ENCODE data around the gene PHKB.

PHKB gene

DNA sequence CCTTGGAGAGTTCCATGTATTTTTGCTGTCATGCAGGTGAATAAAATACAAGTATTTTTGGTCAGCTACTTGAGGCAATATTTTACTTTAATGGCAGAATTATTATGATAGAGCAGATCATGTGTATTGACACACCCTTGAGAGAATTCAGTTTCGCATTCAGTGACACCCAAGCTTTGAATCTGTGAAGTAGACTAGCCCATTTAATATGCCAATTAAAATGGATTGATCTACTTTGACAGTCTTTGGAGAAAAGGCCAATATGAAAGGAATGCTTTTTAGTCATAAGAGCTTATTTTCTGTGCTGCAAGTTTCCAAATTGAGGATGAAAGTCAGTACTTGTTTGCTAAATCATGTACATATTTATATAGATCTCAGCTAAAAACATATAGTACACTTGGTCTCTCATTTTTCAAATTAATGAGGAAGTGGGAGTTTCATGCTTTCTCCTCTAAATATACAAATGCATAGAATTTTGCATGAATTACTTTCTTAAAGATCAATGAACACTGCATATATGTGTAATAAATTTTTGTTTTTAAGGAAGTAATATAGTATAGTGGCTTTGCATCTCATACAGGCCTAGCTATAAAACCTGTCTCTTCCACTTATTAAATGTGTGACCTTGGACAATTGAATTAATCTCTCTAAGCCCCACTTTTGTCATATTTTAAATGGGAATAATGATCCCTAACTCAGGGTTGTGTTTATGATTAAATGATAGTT, 161.5 kb downstream of the PHKB start:
- in situ Hi-C loops (cut with MboI; ENCODE audit: low sequenced_read_pairs) = no loop called here

DNA sequence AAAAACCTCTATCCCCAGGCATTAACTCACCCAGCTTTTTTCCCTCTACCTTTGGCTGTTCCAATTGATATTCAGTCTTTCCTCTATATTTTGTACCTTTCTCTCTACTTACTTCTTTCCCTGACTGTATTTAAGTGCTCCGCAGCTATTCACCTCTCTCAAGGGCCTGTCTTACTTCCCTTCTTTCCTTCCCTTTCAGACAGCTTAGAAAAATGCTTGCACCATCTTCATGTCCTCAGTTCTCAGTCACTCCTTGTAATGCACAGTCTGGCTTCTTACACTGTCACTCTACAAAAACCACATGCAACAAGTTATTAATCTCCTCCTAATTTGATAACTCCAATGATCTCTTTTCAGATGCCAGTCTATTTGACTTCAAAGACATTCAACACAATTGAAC, 163.4 kb downstream of the PHKB start:
- in situ Hi-C loops (cut with MboI; ENCODE audit: low sequenced_read_pairs) = no loop called here

- in situ Hi-C loops (cut with MboI; ENCODE audit: low sequenced_read_pairs) = no loop called here
Measured at GRCh38 chr16:47625115-47625567, 164.0 kb downstream of the PHKB start.

DNA sequence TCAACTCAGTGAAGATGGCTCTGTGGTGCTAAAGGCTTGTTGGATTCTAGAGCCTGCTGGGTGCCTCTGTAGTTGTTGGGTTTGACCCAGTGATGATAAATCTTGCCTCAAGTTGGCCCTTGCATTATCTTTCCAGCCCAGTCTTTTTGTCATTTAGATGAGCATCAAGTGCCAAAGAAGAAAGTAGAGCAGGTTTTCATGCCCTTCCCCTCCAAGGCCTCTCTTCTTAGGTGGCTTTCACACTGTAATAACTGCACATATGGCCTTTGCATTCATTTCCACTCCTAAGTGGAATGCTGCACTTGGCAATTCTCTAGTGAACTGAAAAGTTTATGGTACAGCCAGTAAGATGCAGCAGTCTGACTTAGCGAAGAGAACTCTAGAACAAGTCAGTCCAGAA, 165.1 kb downstream of the PHKB start:
- in situ Hi-C loops (cut with MboI; ENCODE audit: low sequenced_read_pairs) = no loop called here

DNA sequence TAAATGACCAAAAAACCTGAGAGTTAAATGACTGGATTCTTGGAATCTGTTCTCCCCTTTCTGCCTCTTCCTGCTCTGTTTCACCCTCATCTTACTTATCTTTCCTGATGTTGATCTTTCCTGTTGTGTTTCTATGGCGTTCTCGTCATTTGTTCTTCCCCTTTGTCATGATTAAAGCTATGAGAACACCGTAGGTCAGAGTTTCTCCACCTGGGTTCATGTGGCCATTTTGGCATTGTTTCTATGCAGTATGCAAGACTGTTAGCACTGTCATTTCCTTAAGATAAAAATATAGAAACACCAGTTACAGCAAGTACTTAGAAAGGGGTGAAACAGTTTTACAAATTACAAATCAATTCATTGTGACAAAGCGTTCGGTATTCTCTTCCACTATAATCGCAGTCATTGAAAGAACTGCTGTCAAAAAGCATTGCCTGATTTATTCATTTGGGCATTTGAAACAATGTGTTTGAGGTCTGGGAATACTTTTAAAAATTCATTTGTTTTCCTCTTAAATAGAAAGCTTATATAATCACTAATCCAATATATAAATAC, 166.0 kb downstream of the PHKB start:
- in situ Hi-C loops (cut with MboI; ENCODE audit: low sequenced_read_pairs) = no loop called here

- in situ Hi-C loops (cut with MboI; ENCODE audit: low sequenced_read_pairs) = no loop called here
Measured at GRCh38 chr16:47627721-47628120, 166.6 kb downstream of the PHKB start.

DNA sequence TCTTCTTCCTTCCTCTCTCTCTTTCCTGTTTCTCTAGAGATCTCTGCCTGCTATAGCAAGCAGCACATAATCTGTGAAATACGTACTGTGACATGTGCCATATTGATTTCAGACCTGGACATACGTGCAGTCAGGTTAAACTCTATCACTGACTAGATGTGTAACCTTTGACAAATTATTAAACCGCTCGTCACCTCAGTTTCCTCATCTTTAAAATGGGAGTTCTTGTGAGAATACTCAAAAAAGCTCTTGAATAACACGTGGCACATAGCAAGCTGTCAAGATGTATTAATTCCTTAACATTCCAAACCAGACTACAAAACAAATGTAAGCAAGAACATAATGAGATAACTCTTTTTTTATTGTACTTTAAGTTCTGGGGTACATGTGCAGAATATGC, 170.0 kb downstream of the PHKB start:
- in situ Hi-C loops (cut with MboI; ENCODE audit: low sequenced_read_pairs) = no loop called here

DNA sequence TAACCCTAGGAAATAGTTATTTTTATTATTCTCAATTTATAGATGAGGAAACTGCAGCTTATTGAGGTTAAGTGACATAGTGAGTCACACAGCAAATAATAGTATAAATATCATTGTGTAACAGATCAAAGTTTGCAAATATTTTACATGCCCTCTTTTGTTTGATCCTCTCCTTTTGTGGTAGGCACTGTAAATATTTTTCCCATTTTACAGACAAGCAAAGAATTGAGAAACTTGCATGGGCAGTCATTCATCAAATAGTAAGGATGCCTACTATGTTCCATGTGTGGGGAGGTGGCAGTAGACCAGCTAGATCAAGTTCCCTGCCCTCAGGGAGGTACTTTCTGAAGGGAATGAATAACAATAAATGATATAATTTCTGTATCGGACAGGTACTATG, 173.0 kb downstream of the PHKB start:
- in situ Hi-C loops (cut with MboI; ENCODE audit: low sequenced_read_pairs) = no loop called here

- in situ Hi-C loops (cut with MboI; ENCODE audit: low sequenced_read_pairs) = no loop called here
Measured at GRCh38 chr16:47634727-47635126, 173.6 kb downstream of the PHKB start.

DNA sequence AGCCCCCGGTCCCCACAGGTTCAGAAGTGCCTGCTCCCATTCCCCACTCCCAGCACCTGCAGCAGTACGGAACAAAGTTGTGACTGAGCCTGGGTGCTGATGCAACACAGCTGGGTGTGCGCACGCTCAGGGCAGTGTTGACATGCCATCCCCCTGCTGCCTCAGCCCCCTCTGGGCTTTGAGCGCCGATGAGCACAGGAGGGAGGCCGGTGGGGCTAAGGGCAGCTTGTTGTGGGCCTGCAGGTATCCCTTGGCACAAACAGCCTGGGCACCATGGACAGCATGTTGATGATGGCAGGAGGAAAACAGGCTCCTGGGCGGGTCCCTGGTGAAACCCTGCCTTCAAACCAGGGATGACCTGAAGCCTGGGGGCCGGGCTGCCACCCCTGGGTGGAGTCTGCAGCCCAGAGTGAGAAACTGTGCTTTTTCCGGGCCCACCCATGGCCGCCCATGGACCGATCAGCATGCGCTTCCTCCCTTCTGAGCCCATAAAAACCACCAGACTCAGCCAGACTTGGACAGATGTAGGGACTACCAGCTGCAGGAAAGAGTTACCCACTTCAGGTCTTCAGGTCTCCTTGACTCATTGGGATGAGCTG, 175.5 kb downstream of the PHKB start:
- in situ Hi-C loops (cut with MboI; ENCODE audit: low sequenced_read_pairs) = no loop called here

GRCh38 chr16:47638175-47638574, 177.0 kb downstream of the PHKB start:
- in situ Hi-C loops (cut with MboI; ENCODE audit: low sequenced_read_pairs) = no loop called here

- in situ Hi-C loops (cut with MboI; ENCODE audit: low sequenced_read_pairs) = no loop called here
Measured at GRCh38 chr16:47640661-47641060, 179.5 kb downstream of the PHKB start.

GRCh38 chr16:47643323-47644000, 182.3 kb downstream of the PHKB start:
- in situ Hi-C loops (cut with MboI; ENCODE audit: low sequenced_read_pairs) = no loop called here

- in situ Hi-C loops (cut with MboI; ENCODE audit: low sequenced_read_pairs) = no loop called here
Measured at GRCh38 chr16:47644166-47644565, 183.0 kb downstream of the PHKB start.

GRCh38 chr16:47644661-47645060, 183.5 kb downstream of the PHKB start:
- in situ Hi-C loops (cut with MboI; ENCODE audit: low sequenced_read_pairs) = no loop called here

DNA sequence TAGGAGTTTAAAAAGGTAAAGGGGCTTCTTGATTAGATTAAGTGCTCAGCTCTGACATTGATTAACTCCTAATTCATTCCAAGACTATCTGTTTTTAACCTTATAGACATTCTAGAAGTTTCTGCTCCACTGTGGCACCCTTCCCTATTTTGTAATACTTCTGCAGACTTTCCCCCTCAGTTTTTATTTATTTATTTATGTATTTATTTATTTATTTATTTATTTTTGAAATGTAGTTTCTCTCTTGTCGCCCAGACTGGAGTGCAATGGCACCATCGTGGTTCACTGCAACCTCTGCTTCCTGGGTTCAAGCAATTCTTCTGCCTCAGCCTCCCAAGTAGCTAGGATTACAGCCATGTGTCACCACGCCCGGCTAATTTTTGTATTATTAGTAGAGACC, 185.8 kb downstream of the PHKB start:
- in situ Hi-C loops (cut with MboI; ENCODE audit: low sequenced_read_pairs) = no loop called here

- in situ Hi-C loops (cut with MboI; ENCODE audit: low sequenced_read_pairs) = no loop called here
Measured at GRCh38 chr16:47657032-47657431, 195.9 kb downstream of the PHKB start.

GRCh38 chr16:47657977-47658376, 196.8 kb downstream of the PHKB start:
- in situ Hi-C loops (cut with MboI; ENCODE audit: low sequenced_read_pairs) = no loop called here

- in situ Hi-C loops (cut with MboI; ENCODE audit: low sequenced_read_pairs) = no loop called here
Measured at GRCh38 chr16:47660540-47660939, 199.4 kb downstream of the PHKB start.

GRCh38 chr16:47664653-47665325, 203.7 kb downstream of the PHKB start:
- in situ Hi-C loops (cut with MboI; ENCODE audit: low sequenced_read_pairs) = no loop called here

- in situ Hi-C loops (cut with MboI; ENCODE audit: low sequenced_read_pairs) = no loop called here
Measured at GRCh38 chr16:47666434-47666833, 205.3 kb downstream of the PHKB start.

Data from HL-60/S4 (cell line).